ENCODE measurements around the gene VWA8. TPM values are rescaled to one million over a fixed set of nuclear protein-coding genes. Genes with fewer than 3 reads are reported as not detected.

The VWA8 gene
- total and polyA plus RNA-seq, 2 of the 8 experiments (the other 6 are each of a cell fraction or from before 2014, with no cell fraction given), result 5.9 to 19.6 TPM

- H3K9me3 ChIP-seq (ENCODE audit: insufficient read depth in 2 of 2, low read depth in 1 of 2, low read length in 1 of 2), result no peaks in the 10 kb centered on the region
- ChIA-PET POLR2A (ENCODE audit: partially characterized antibody) (no interaction called here), CTCF (ENCODE audit: partially characterized antibody) (no interaction called here)
- H2BK20ac ChIP-seq (ENCODE audit: low read length), result no peak overlapping the region
- no peak overlapping the region for H2AK5ac ChIP-seq (ENCODE audit: low read depth, low read length)
- H2BK12ac ChIP-seq (ENCODE audit: low read depth, low read length), result no peak overlapping the region
- no peak overlapping the region for H3K18ac ChIP-seq (ENCODE audit: extremely low read depth, low read length)
- H3K56ac ChIP-seq (replicated peaks; ENCODE audit: insufficient read length, low read depth, low read length), result no peak overlapping the region
- H3K79me2 ChIP-seq (ENCODE audit: control insufficient read depth in 1 of 2, insufficient read depth in 2 of 2, low read length in 2 of 2), result no peaks in the 10 kb centered on the region
- H2BK120ac ChIP-seq (replicated peaks; ENCODE audit: low read depth, low read length), result no peak overlapping the region
- no peaks in the 10 kb centered on the region for H3K23me2 ChIP-seq (ENCODE audit: low read depth, low read length)
- no peaks in the 10 kb centered on the region for H4K20me1 ChIP-seq (replicated peaks in 1 of 2; ENCODE audit: control insufficient read depth in 1 of 2, insufficient read depth in 2 of 2, low read length in 2 of 2)
- H3K23ac ChIP-seq (ENCODE audit: insufficient read length), result no peak overlapping the region
- no peak overlapping the region for H2AFZ ChIP-seq (ENCODE audit: low read length)
- H4K5ac ChIP-seq (ENCODE audit: insufficient read length, low read depth, low read length), result no peak overlapping the region
- FAIRE-seq, result no peak
- no peak for TF ChIP-seq EGR1 (IDR thresholded peaks at IDR 0.05; ENCODE audit: borderline replicate concordance, low read depth, low read length)
- no peak for TF ChIP-seq SIX5 (IDR thresholded peaks at IDR 0.05; ENCODE audit: low read depth, low read length)
- no peak for TF ChIP-seq SP2 (IDR thresholded peaks at IDR 0.05; ENCODE audit: low read length)
- TF ChIP-seq MAX (IDR thresholded peaks at IDR 0.05), result no peak
- TF ChIP-seq SP1 (IDR thresholded peaks at IDR 0.05; ENCODE audit: low read depth, low read length), result no peak
- no peak for TF ChIP-seq CBX8 (IDR thresholded peaks at IDR 0.05; ENCODE audit: borderline replicate concordance, low read depth, low read length)
- TF ChIP-seq E2F6 (IDR thresholded peaks at IDR 0.05), result no peak
- no peak for TF ChIP-seq FOSL1 (IDR thresholded peaks at IDR 0.05; ENCODE audit: insufficient read depth, low read depth, low read length)
- TF ChIP-seq TAF1 (IDR thresholded peaks at IDR 0.05; ENCODE audit: low read depth, low read length), result no peak
- no peak overlapping the region for H3K14ac ChIP-seq (ENCODE audit: insufficient read length)
- H3K4me2 ChIP-seq (ENCODE audit: insufficient read depth in 1 of 2, low read depth in 2 of 2, low read length in 2 of 2), result no peak overlapping the region
- no peak overlapping the region for H2BK15ac ChIP-seq (ENCODE audit: low read length)
- no peak overlapping the region for H3K9ac ChIP-seq (replicated peaks in 1 of 4; ENCODE audit: extremely low read depth in 1 of 4, low read depth in 3 of 4, low read length in 3 of 4)
- DNase-seq (ENCODE audit: low read depth in 1 of 2, low spot score in 2 of 2), result no peak
- no peak overlapping the region for H2BK5ac ChIP-seq (ENCODE audit: low read depth, low read length)
- H3K4me3 ChIP-seq (ENCODE audit: extremely low read depth in 1 of 4, insufficient read depth in 2 of 4, low read depth in 3 of 4, low read length in 4 of 4), result no peak overlapping the region
- H3K27me3 ChIP-seq (replicated peaks in 1 of 4; ENCODE audit: control insufficient read depth in 3 of 4, extremely low read depth in 1 of 4, insufficient read depth in 3 of 4, low read length in 3 of 4), result no peaks in the 10 kb centered on the region
- no peaks in the 10 kb centered on the region for H3K36me3 ChIP-seq (ENCODE audit: control insufficient read depth in 2 of 4, insufficient read depth in 4 of 4, low read length in 3 of 4)
- H3K4me1 ChIP-seq (replicated peaks in 1 of 4; ENCODE audit: control insufficient read depth in 3 of 4, insufficient read depth in 4 of 4, low read length in 3 of 4), result peaks cover 0 to 2% (median 2%) of the 10 kb centered on the region in 4 experiments; a peak in 3 of 7 replicates
- H3K4ac ChIP-seq (replicated peaks; ENCODE audit: insufficient read length, low read depth, low read length), result no peak overlapping the region
- no peak overlapping the region for H3K27ac ChIP-seq (ENCODE audit: low read depth, low read length)
- H4K91ac ChIP-seq (replicated peaks; ENCODE audit: insufficient read length, low read length), result no peak overlapping the region
- WGBS, 2 experiments (ENCODE audit: extremely low coverage in 1 of 2, insufficient coverage in 1 of 2, insufficient read length in 1 of 2, insufficient replicate concordance in 2 of 2, low coverage in 1 of 2, low lambda C conversion rate in 2 of 2, missing lambda C conversion rate in 1 of 2), result 100% methylated on average over 2 of the region's 2 CpGs; no CpG with 5 or more reads in 1 of the 2 experiments
- H4K8ac ChIP-seq (ENCODE audit: extremely low read depth, insufficient read depth, low read length), result no peak overlapping the region
- peaks cover 2% of the 10 kb centered on the region; the same call in 1 of the 2 replicates for H3K79me1 ChIP-seq (ENCODE audit: low read depth, low read length)
Observed at GRCh38 chr13:41552031-41552430, 408.9 kb downstream of the VWA8 start.
